PC-9 (cell line): ENCODE results near the gene UNC119. TPM values are rescaled to one million over a fixed set of nuclear protein-coding genes. Genes with fewer than 3 reads are reported as not detected.

Experiments used
- BruUV-seq: library from RNA; stranded (reverse); fragments of 400-500 nt; replicated peaks from 2 replicates; lab custom pipeline; 2021; lab: Mats Ljungman, UMichigan
- CTCF ChIA-PET: fragments of 300-600 bp; sonication (Branson Sonifier 250); formaldehyde crosslinking; loops from one replicate; lab custom pipeline; 2022; ENCODE audit warnings: antibody characterized with exemption; lab: Charles Lee
- POLR2A ChIA-PET: fragments of 300-600 bp; sonication (Branson Sonifier 250); formaldehyde crosslinking; loops from one replicate; lab custom pipeline; 2022; ENCODE audit warnings: antibody characterized with exemption; ENCODE audit not compliant: unreplicated experiment; lab: Charles Lee
- DNase-seq, 2 experiments: peaks; one replicate each; pipeline versions ENCODE4 v3.0.0 to v3.0.0-alpha.2; 2015 to 2022; ENCODE audit warnings: mixed read lengths in 1 of 2
- H2AFZ ChIP-seq: fragments of 200-600 bp; sonication (generic); 2 replicates; pipeline ENCODE4 v1.8.1; 2017; ENCODE audit warnings: antibody characterized with exemption
- H3F3A ChIP-seq: fragments of 200-600 bp; sonication (generic); 2 replicates; pipeline ENCODE4 v1.8.1; 2017; ENCODE audit warnings: antibody characterized with exemption, mild to moderate bottlenecking, low read depth; ENCODE audit not compliant: insufficient read depth
- H3K27ac ChIP-seq: fragments of 200-600 bp; sonication (generic); 2 replicates; pipeline ENCODE4 v1.6.1; 2016; ENCODE audit warnings: mixed run types
- H3K27me3 ChIP-seq: fragments of 200-600 bp; sonication (generic); 2 replicates; pipeline ENCODE4 v1.6.1; 2016; ENCODE audit warnings: low read depth, mixed run types; ENCODE audit not compliant: insufficient read depth
- H3K36me3 ChIP-seq: fragments of 200-600 bp; sonication (generic); 2 replicates; pipeline ENCODE4 v1.6.1; 2016; ENCODE audit warnings: low read depth, mixed run types
- H3K4me1 ChIP-seq: fragments of 200-600 bp; sonication (generic); replicated peaks from 2 replicates; pipeline ENCODE4 v1.6.1; 2016; ENCODE audit warnings: mixed run types; ENCODE audit not compliant: insufficient read depth
- H3K4me2 ChIP-seq: fragments of 200-600 bp; sonication (generic); 2 replicates; pipeline ENCODE4 v1.6.1; 2017; ENCODE audit warnings: mixed run types
- H3K4me3 ChIP-seq: fragments of 200-600 bp; sonication (generic); 2 replicates; pipeline ENCODE4 v1.6.1; 2016; ENCODE audit warnings: mixed run types
- H3K79me2 ChIP-seq: fragments of 200-600 bp; sonication (generic); 2 replicates; pipeline ENCODE4 v1.6.1; 2017; ENCODE audit warnings: low read depth, mixed run types
- H3K9me2 ChIP-seq: fragments of 200-600 bp; sonication (generic); 2 replicates; pipeline ENCODE4 v1.8.1; 2017; ENCODE audit warnings: mild to moderate bottlenecking; ENCODE audit not compliant: insufficient read depth
- H3K9me3 ChIP-seq: fragments of 200-600 bp; sonication (generic); 2 replicates; pipeline ENCODE4 v1.8.1; 2016; ENCODE audit warnings: low read depth; ENCODE audit not compliant: insufficient read depth
- H4K20me1 ChIP-seq: fragments of 200-600 bp; sonication (generic); 2 replicates; pipeline ENCODE4 v1.8.1; 2017; ENCODE audit not compliant: insufficient read depth
- CTCF ChIP-seq: fragments of 200-600 bp; sonication (generic); conservative IDR thresholded peaks from 2 replicates; pipeline ENCODE4 v1.6.1; 2017; ENCODE audit warnings: mixed run types, antibody characterized with exemption, mild to moderate bottlenecking, moderate library complexity
- EZH2 ChIP-seq: fragments of 200-600 bp; sonication (generic); IDR thresholded peaks from 2 replicates; pipeline ENCODE4 v1.8.0; 2017; ENCODE audit warnings: antibody characterized with exemption, low read depth
- intact Hi-C: fragments of 100-400 bp; cut with micrococcal nuclease; formaldehyde crosslinking; loops from one replicate; pipeline ENCODE4 v1.10.0; 2022; ENCODE audit not compliant: unreplicated experiment
- total RNA-seq: library from RNA; stranded (reverse); gene quantifications from 2 replicates; pipeline ENCODE4 v1.2.3, GENCODE V29; 2021

UNC119 gene
- total RNA-seq, 1 experiment from 2014 or later = 48.8 TPM

- Histone ChIP-seq H3K27me3 (peaks cover under 1% of the 10 kb centered on the region; the same call in 1 of the 2 replicates), H4K20me1 (no peaks in the 10 kb centered on the region), H3K79me2 (no peaks in the 10 kb centered on the region), H3K36me3 (no peaks in the 10 kb centered on the region), H2AFZ (no peak overlapping the region), H3K4me3 (no peak overlapping the region), H3K27ac (no peak overlapping the region), H3F3A (peaks cover 6% of the 10 kb centered on the region; the same call in 1 of the 2 replicates), H3K4me1 (peaks cover 14% of the 10 kb centered on the region; the same call in 1 of the 2 replicates), H3K9me3 (no peaks in the 10 kb centered on the region), H3K4me2 (no peak overlapping the region), H3K9me2 (no peaks in the 10 kb centered on the region)
- BruUV-seq = no TSS peak
- TF ChIP-seq CTCF = no peak
- no peak for TF ChIP-seq EZH2
- intact Hi-C loops = no loop called here
- DNase-seq = no peak
- ChIA-PET POLR2A (no interaction called here), CTCF (no interaction called here)
These were observed 53.1 kb downstream of the UNC119 start for GRCh38 chr17:28499364-28499664.

- CTCF ChIA-PET = interaction anchor here (0.6 kb wide), 1 partner anchor 29 kb away, joined by 9 read pairs; no protein-coding TSS in a partner anchor
These were observed 53.6 kb downstream of the UNC119 start for GRCh38 chr17:28498652-28499363.

GRCh38 chr17:28497931-28498330 is 54.5 kb downstream of the UNC119 start:
- Histone ChIP-seq H3K4me1 (peaks cover 14% of the 10 kb centered on the region; the same call in 1 of the 2 replicates), H3K79me2 (no peaks in the 10 kb centered on the region), H3K27me3 (no peaks in the 10 kb centered on the region; the same call in 1 of the 2 replicates), H3K27ac (no peak overlapping the region), H3F3A (peaks cover 6% of the 10 kb centered on the region; the same call in 1 of the 2 replicates), H3K9me3 (no peaks in the 10 kb centered on the region), H3K9me2 (no peaks in the 10 kb centered on the region), H3K4me3 (no peak overlapping the region), H4K20me1 (no peaks in the 10 kb centered on the region), H3K36me3 (no peaks in the 10 kb centered on the region), H3K4me2 (peak overlapping the region; percentile 32; the same call in 1 of the 2 replicates), H2AFZ (no peak overlapping the region)
- ChIA-PET POLR2A (no interaction called here), CTCF (interaction anchor here (0.6 kb wide), 1 partner anchor 30 kb away, joined by 9 read pairs; no protein-coding TSS in a partner anchor)
- intact Hi-C loops = no loop called here
- BruUV-seq = no TSS peak
- TF ChIP-seq EZH2 = no peak
- TF ChIP-seq CTCF = no peak
- DNase-seq = peak; percentile 65 to 66

More at GRCh38 chr17:28498652-28499363, 53.6 kb downstream of the UNC119 start:
- Histone ChIP-seq H3K4me3 (no peak overlapping the region), H3K4me1 (peaks cover 14% of the 10 kb centered on the region; the same call in 1 of the 2 replicates), H3K79me2 (no peaks in the 10 kb centered on the region), H3K27me3 (no peaks in the 10 kb centered on the region; the same call in 1 of the 2 replicates), H2AFZ (no peak overlapping the region), H3K9me2 (no peaks in the 10 kb centered on the region), H3K9me3 (no peaks in the 10 kb centered on the region), H3K36me3 (no peaks in the 10 kb centered on the region), H3F3A (peaks cover 6% of the 10 kb centered on the region; the same call in 1 of the 2 replicates), H3K4me2 (no peak overlapping the region), H4K20me1 (no peaks in the 10 kb centered on the region), H3K27ac (no peak overlapping the region)
- TF ChIP-seq EZH2 (no peak), CTCF (no peak)
- BruUV-seq = no TSS peak
- intact Hi-C loops = no loop called here
- DNase-seq = no peak
- POLR2A ChIA-PET = interaction anchor here (0.6 kb wide), 1 partner anchor 11 kb away, joined by 3 read pairs; no protein-coding TSS in a partner anchor

Other genes with a start within 250 kb of the UNC119 start
- gene TMEM97, start 233.4 kb downstream of the UNC119 start, total RNA-seq = 28.8 and 46.4 TPM in 2 replicates
- 35.3 and 42.3 TPM in 2 replicates for gene IFT20, start 217.2 kb downstream of the UNC119 start, total RNA-seq
- gene TNFAIP1, start 216.9 kb downstream of the UNC119 start, total RNA-seq = 46.8 and 48.8 TPM in 2 replicates
- 84.5 and 98.2 TPM in 2 replicates for gene POLDIP2, start 195.1 kb downstream of the UNC119 start, total RNA-seq
- not detected in 2 replicates for gene SEBOX, start 187.4 kb downstream of the UNC119 start, total RNA-seq
- gene VTN, start 182.3 kb downstream of the UNC119 start, total RNA-seq = not detected in 2 replicates
- gene SARM1, start 180.9 kb downstream of the UNC119 start, total RNA-seq = 7.3 and 8.6 TPM in 2 replicates
- 12.6 and 14.9 TPM in 2 replicates for gene SLC46A1, start 146.4 kb downstream of the UNC119 start, total RNA-seq
- not detected in 2 replicates for gene SLC13A2, start 79.0 kb downstream of the UNC119 start, total RNA-seq
- gene FOXN1, start 46.3 kb downstream of the UNC119 start, total RNA-seq = not detected in 2 replicates
- gene PIGS, start 18.9 kb upstream of the UNC119 start, total RNA-seq = 57.6 and 64.2 TPM in 2 replicates
- 17.4 and 21.6 TPM in 2 replicates for gene ALDOC, start 24.3 kb upstream of the UNC119 start, total RNA-seq
- gene SPAG5, start 46.4 kb upstream of the UNC119 start, total RNA-seq = 101 and 109 TPM in 2 replicates
- gene RSKR, start 61.6 kb upstream of the UNC119 start, total RNA-seq = 21.7 and 25.8 TPM in 2 replicates
- gene BLTP2, start 92.5 kb upstream of the UNC119 start, total RNA-seq = 161 and 204 TPM in 2 replicates
- 38.9 and 43.7 TPM in 2 replicates for gene SDF2, start 109.3 kb upstream of the UNC119 start, total RNA-seq
- gene SUPT6H, start 109.6 kb upstream of the UNC119 start, total RNA-seq = 46.7 and 63.3 TPM in 2 replicates
- gene PROCA1, start 159.3 kb upstream of the UNC119 start, total RNA-seq = 14.2 and 15.8 TPM in 2 replicates
- gene RAB34, start 165.2 kb upstream of the UNC119 start, total RNA-seq = 161 and 174 TPM in 2 replicates
- gene RPL23A, start 167.4 kb upstream of the UNC119 start, total RNA-seq = 1,474 and 1,510 TPM in 2 replicates
- gene TLCD1, start 173.6 kb upstream of the UNC119 start, total RNA-seq = 14.7 and 19.4 TPM in 2 replicates
- 11.5 and 12.1 TPM in 2 replicates for gene NEK8, start 176.2 kb upstream of the UNC119 start, total RNA-seq
- gene TRAF4, start 191.4 kb upstream of the UNC119 start, total RNA-seq = 159 and 169 TPM in 2 replicates